HG03439 (cell line): ENCODE results near the gene KCNQ2.

Experiments
- ATAC-seq: cut with Tn5 transposase; IDR thresholded peaks from one replicate; pipeline ENCODE4 v1.9.1; 2021; ENCODE audit warnings: mild to moderate bottlenecking, moderate library complexity; ENCODE audit not compliant: unreplicated experiment

The KCNQ2 gene

GRCh38 chr20:63361519-63362435 is 110.7 kb downstream of the KCNQ2 start:
- ATAC-seq: no peak

- ATAC-seq: no peak
Measured at GRCh38 chr20:63360850-63361518, 111.5 kb downstream of the KCNQ2 start, which contains the start of gene CHRNA4. Gene CHRNA4, minus strand, starts transcription at chr20:63361349. Its CDS starts 184 bp downstream, at chr20:63361165.

- ATAC-seq: no peak
Measured at GRCh38 chr20:63359937-63360849, 112.3 kb downstream of the KCNQ2 start.

GRCh38 chr20:63359164-63359934 is 113.1 kb downstream of the KCNQ2 start:
- ATAC-seq: no peak

GRCh38 chr20:63357921-63358905 is 114.2 kb downstream of the KCNQ2 start:
- no peak for ATAC-seq

GRCh38 chr20:63356931-63357879 is 115.2 kb downstream of the KCNQ2 start:
- ATAC-seq: no peak

GRCh38 chr20:63356511-63356910 is 115.9 kb downstream of the KCNQ2 start:
- ATAC-seq: no peak

- no peak for ATAC-seq
Measured at GRCh38 chr20:63355781-63356295, 116.6 kb downstream of the KCNQ2 start.

GRCh38 chr20:63354636-63355350 is 117.7 kb downstream of the KCNQ2 start:
- ATAC-seq: no peak

GRCh38 chr20:63352811-63353221 is 119.6 kb downstream of the KCNQ2 start:
- no peak for ATAC-seq

GRCh38 chr20:63351811-63352591 is 120.5 kb downstream of the KCNQ2 start:
- ATAC-seq: no peak

- ATAC-seq: no peak
Measured at GRCh38 chr20:63351326-63351700, 121.1 kb downstream of the KCNQ2 start.

GRCh38 chr20:63350597-63351325 is 121.7 kb downstream of the KCNQ2 start:
- no peak for ATAC-seq
